K562 (cell line): ENCODE results near the gene MAMDC4. TPM values are rescaled to one million over a fixed set of nuclear protein-coding genes. Genes with fewer than 3 reads are reported as not detected.
A peak's percentile ranks its signal among the peaks of the same experiment; 100 is the strongest.

Experiments used
- ATF7 ChIP-seq: fragments of 450-650 bp; IDR thresholded peaks from 2 replicates; pipeline ENCODE4 v1.7.1; 2014; ENCODE audit warnings: mild to moderate bottlenecking, moderate library complexity
- BRD9 ChIP-seq: fragments of 450-650 bp; IDR thresholded peaks from 2 replicates; pipeline ENCODE4 v1.6.1; 2018; ENCODE audit warnings: low read depth; ENCODE audit not compliant: partially characterized antibody
- CHD1 ChIP-seq: fragments of 200-600 bp; sonication (generic); IDR thresholded peaks from one replicate; pipeline ENCODE4 v1.6.1; 2012; ENCODE audit warnings: mild to moderate bottlenecking, moderate library complexity, low read length, inconsistent platforms
- FOXK1 ChIP-seq: sonication (generic); formaldehyde crosslinking; IDR thresholded peaks from 2 replicates; pipeline ENCODE4 v1.8.0; 2022; ENCODE audit warnings: missing genetic modification reagents, mild to moderate bottlenecking, borderline replicate concordance
- HMGN3 ChIP-seq: IDR thresholded peaks from 2 replicates; pipeline ENCODE4 v1.6.1; 2011; ENCODE audit warnings: borderline replicate concordance, low read depth, mild to moderate bottlenecking, mixed read lengths, low read length; ENCODE audit not compliant: insufficient read length; ENCODE audit errors: extremely low read depth
- MEIS2 ChIP-seq: fragments of 450-650 bp; IDR thresholded peaks from 2 replicates; pipeline ENCODE4 v1.6.1; 2014; ENCODE audit warnings: mild to moderate bottlenecking; ENCODE audit not compliant: partially characterized antibody
- MITF ChIP-seq: IDR thresholded peaks from 2 replicates; pipeline ENCODE4 v1.6.1; 2014; ENCODE audit warnings: antibody characterized with exemption
- MNT ChIP-seq, 2 experiments: fragments of 450-650 bp; conservative IDR thresholded peaks; 2 replicates each; pipeline ENCODE4 v1.6.1; 2017; ENCODE audit warnings: mild to moderate bottlenecking in 2 of 2, moderate library complexity in 2 of 2
- PML ChIP-seq: IDR thresholded peaks from 2 replicates; pipeline ENCODE4 v1.6.1; 2012; ENCODE audit warnings: low read length, inconsistent platforms
- POLR2A ChIP-seq: fragments of 450-650 bp; conservative IDR thresholded peaks from 2 replicates; pipeline ENCODE4 v1.6.1; 2016
- POLR2AphosphoS2 ChIP-seq: IDR thresholded peaks from 2 replicates; pipeline ENCODE4 v1.6.1; 2012; ENCODE audit warnings: low read length, improper control_type of control experiment
- SIN3A ChIP-seq, 2 experiments: fragments of 150-350 bp in 1 of 2; IDR thresholded peaks; 2 replicates each; pipeline ENCODE4 v1.6.1; 2011 to 2016; ENCODE audit warnings: borderline replicate concordance in 2 of 2, low read depth in 2 of 2, low read length in 2 of 2, mild to moderate bottlenecking in 2 of 2, moderate library complexity in 2 of 2; ENCODE audit not compliant: control insufficient read depth in 1 of 2
- VEZF1 ChIP-seq: fragments of 200-800 bp; sonication (Bioruptor generic); IDR thresholded peaks from 2 replicates; pipeline ENCODE4 v1.6.1; 2017; ENCODE audit warnings: missing genetic modification characterization, missing compliant biosample characterization
- ZBTB49 ChIP-seq: sonication (generic); formaldehyde crosslinking; IDR thresholded peaks from 2 replicates; pipeline ENCODE4 v1.8.0; 2022; ENCODE audit warnings: missing genetic modification reagents, mild to moderate bottlenecking, borderline replicate concordance
- ZNF609 ChIP-seq: sonication (generic); formaldehyde crosslinking; IDR thresholded peaks from 2 replicates; pipeline ENCODE4 v1.8.1; 2023; ENCODE audit warnings: missing genetic modification reagents, mild to moderate bottlenecking, borderline replicate concordance
- polyA plus RNA-seq, 8 experiments: library from polyadenylated mRNA; depleted of rRNA in 4 of 8; stranded (reverse) in 5 of 8; unstranded in 3 of 8; fragments of >200 nt; fragmentation: Nextera tagmentation in 2 of 8; fragmentation: Illumina TruSeq in 1 of 8; extraction: Ambion mirVana in 2 of 8; extraction: Trizol in 1 of 8; gene quantifications; 2 replicates each; pipeline versions ENCODE4 v1.2.1 to v1.2.3, GENCODE V29; 2011 to 2014; ENCODE audit warnings: inconsistent platforms in 1 of 8, missing spikeins in 1 of 8
- total RNA-seq, 7 experiments: library from RNA; depleted of rRNA in 6 of 7; stranded (reverse); fragments of >200 nt in 6 of 7; fragmentation: Illumina TruSeq in 2 of 7; extraction: Trizol in 2 of 7; gene quantifications; 2 replicates each; pipeline versions ENCODE4 v1.2.1 to v1.2.3, GENCODE V29; 2011 to 2021; ENCODE audit warnings: low replicate concordance in 1 of 7

MAMDC4 gene
- total and polyA plus RNA-seq, 9 of the 15 experiments (the other 6 are each of a cell fraction or from before 2014, with no cell fraction given), result 0.03 to 10.8 (median 1.5) TPM

- TF ChIP-seq SIN3A (IDR thresholded peaks at IDR 0.05; ENCODE audit: borderline replicate concordance in 2 of 2, control insufficient read depth in 1 of 2, low read depth in 2 of 2, low read length in 2 of 2) (peak; percentile 13 to 15; a peak in 2 of 4 replicates), PML (peak; percentile 34; the same call in 1 of the 2 replicates), FOXK1 (CRISPR knock-in tag) (peak; percentile 61; the same call in 1 of the 2 replicates), BRD9 (no peak), MEIS2 (peak; percentile 51), VEZF1 (peak; percentile 65), POLR2AphosphoS2 (peak; percentile 59; the same call in 1 of the 2 replicates), MITF (no peak), POLR2A (peak; percentile 83), CHD1 (peak; percentile 99), ATF7 (peak; percentile 16; the same call in 1 of the 2 replicates), ZNF609 (CRISPR knock-in tag) (no peak), ZBTB49 (CRISPR knock-in tag) (0 out of 2 replicates have a peak, but pooled peaks have one; percentile 32), MNT (conservative IDR thresholded peaks at IDR 0.05) (peak; percentile 68 to 81; a peak in 2 of 4 replicates), HMGN3 (peak; percentile 27)
These were observed 4.2 kb upstream of the MAMDC4 start (continued) for GRCh38 chr9:136847826-136848392.
